Loucy (cell line): ENCODE results near the gene ACTG1.

Source experiments
- CTCF ChIP-seq: fragments of 200-600 bp; sonication (generic); conservative IDR thresholded peaks from 2 replicates; pipeline ENCODE4 v1.5.1; 2014; ENCODE audit warnings: mild to moderate bottlenecking, antibody characterized with exemption, low read length
- EZH2phosphoT487 ChIP-seq: fragments of 200-600 bp; IDR thresholded peaks from 2 replicates; pipeline ENCODE4 v1.6.1; 2018; ENCODE audit warnings: antibody characterized with exemption, mild to moderate bottlenecking, moderate library complexity, borderline replicate concordance

- TF ChIP-seq CTCF (no peak), EZH2phosphoT487 (no peak)
Observed at GRCh38 chr17:81529437-81529803, 16.8 kb upstream of the ACTG1 start.
